ENCODE data around the gene FRAT1.
"Not testable (repeated sequence)": the region's sequence is repeated elsewhere in the genome, so short reads cannot be mapped to it uniquely, and the experiment has no call there.

Gene FRAT1

DNA sequence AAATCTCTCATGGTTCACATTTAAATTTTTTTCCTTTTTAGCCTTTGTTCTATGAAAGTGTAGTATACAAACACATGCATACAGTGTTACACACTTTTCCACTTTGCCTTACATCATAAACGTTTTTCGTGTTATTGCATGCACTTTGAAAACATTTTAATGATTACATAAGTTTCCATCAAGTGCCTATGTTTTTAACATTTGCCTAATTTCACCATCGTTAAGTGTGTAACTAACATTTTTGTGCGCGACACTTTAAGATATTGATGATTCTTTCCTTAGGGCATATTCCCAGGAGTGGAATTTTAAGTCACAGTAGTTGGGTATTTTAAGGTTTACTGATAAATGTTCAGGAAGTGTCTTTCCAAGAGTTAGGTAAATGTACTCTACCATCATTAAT is 16.9 kb downstream of the FRAT1 start:
- DNase-seq (ENCODE audit: low read depth): no peak
- no peak overlapping the region for H3K4me3 ChIP-seq (ENCODE audit: low read length)
- TF ChIP-seq, protein P1, sequence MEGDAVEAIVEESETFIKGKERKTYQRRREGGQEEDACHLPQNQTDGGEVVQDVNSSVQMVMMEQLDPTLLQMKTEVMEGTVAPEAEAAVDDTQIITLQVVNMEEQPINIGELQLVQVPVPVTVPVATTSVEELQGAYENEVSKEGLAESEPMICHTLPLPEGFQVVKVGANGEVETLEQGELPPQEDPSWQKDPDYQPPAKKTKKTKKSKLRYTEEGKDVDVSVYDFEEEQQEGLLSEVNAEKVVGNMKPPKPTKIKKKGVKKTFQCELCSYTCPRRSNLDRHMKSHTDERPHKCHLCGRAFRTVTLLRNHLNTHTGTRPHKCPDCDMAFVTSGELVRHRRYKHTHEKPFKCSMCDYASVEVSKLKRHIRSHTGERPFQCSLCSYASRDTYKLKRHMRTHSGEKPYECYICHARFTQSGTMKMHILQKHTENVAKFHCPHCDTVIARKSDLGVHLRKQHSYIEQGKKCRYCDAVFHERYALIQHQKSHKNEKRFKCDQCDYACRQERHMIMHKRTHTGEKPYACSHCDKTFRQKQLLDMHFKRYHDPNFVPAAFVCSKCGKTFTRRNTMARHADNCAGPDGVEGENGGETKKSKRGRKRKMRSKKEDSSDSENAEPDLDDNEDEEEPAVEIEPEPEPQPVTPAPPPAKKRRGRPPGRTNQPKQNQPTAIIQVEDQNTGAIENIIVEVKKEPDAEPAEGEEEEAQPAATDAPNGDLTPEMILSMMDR (conservative IDR thresholded peaks at IDR 0.05; ENCODE audit: low read depth, low read length): no peak

DNA sequence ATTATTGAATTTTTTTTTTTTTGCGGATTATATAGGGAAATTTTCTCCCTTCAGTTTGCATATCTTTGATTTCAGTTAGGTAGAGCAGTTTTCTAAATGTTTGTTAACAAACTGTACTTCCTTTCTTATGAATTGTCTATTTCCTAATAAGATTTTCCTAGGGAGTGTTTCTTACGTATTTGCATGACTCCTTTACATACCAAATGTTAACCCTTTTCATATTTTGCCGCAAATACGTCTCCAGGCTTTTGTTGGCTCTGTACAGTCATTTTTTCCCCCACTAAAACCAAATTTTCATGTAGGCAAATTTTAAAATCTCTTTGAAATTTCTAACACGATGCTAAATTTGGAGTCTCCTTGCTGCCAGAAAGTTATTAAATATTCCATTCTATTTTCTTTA is 17.4 kb downstream of the FRAT1 start:
- DNase-seq (ENCODE audit: low read depth): no peak
- H3K4me3 ChIP-seq (ENCODE audit: low read length): no peak overlapping the region
- TF ChIP-seq, protein P1 (conservative IDR thresholded peaks at IDR 0.05; ENCODE audit: low read depth, low read length): no peak

DNA sequence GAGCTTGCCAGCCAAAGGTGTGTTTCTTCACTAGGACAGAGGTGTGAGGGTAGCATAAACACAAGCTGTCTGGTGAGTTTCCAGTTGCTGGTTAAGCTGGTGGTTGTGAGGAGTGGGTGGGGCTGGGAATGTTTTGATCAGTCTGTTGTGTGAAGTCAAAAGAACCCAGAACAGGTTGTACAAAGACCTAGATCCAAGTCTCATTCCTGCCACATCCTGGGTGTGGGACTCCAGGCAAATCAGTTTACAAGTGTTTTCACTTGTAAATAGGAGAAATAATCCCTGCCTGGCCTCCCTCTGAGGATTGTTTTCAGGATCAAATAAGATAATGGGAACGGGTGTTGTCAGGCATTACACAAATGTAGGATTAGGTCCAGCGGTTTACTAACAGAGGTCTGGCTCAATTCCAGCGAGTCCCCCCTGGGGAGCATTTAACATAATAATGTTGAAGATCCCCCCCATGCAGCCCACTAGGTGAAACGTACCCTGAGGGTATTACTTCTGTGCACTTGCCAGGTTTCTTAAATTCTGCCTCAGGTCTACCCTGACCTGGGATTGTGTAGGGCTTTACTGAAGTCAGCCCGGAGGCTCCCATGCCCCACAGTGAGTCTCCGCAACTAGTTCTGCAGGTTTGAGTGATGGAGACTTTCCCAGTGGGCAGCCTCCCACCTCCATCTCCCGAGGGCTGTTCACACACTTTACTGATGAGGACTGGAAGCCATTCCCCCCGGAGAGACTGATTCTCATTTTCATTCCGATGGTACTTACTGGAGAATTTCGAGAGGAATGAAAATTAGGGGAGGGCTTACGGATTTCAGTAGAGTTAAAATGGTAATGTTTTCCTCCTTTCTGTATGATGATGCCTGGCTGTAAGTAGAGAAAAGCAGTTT is 18.1 kb downstream of the FRAT1 start:
- no peak for DNase-seq (ENCODE audit: low read depth)
- TF ChIP-seq, protein P1 (conservative IDR thresholded peaks at IDR 0.05; ENCODE audit: low read depth, low read length): no peak
- no peak overlapping the region for H3K4me3 ChIP-seq (ENCODE audit: low read length)

DNA sequence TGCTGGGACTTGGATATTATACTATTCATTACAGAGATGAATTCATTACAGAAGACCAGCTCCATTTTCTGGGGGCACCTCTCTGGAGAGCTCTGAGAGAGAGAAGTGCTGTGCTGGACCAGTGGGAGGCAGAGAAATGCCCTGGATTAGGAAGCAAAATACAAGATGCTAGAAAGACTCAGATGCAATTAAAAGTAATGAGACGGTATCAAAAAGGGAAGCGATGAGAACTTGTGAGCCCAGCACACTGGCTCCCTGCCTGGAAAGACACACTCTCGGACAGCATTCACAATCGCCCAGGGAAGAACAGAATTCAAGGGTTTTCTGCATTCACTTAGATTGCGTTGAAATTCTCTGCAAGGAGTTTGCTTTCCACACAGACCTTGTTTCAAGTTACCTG is 19.0 kb downstream of the FRAT1 start:
- H3K4me3 ChIP-seq (ENCODE audit: low read length): no peak overlapping the region
- no peak for DNase-seq (ENCODE audit: low read depth)
- TF ChIP-seq, protein P1 (conservative IDR thresholded peaks at IDR 0.05; ENCODE audit: low read depth, low read length): no peak

DNA sequence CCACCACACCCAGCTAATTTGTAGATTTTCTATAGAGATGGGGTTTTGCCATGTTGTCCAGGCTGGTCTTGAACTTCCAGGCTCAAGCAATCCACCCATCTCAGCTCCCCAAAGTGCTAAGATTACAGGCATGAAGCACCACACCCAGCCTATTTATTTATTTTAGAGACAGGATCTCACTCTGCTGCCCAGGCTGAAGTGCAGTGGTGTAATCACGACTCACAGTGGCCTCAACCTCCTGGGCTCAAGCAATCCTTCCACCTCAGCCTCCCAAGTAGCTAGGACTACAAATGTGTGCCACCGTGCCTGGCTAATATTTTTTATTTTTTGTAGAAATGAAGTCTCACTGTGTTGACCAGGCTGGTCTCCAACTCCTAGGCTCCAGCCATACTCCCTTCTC is 22.3 kb downstream of the FRAT1 start:
- TF ChIP-seq, protein P1 (conservative IDR thresholded peaks at IDR 0.05; ENCODE audit: low read depth, low read length): no peak
- no peak overlapping the region for H3K4me3 ChIP-seq (ENCODE audit: low read length)
- no peak for DNase-seq (ENCODE audit: low read depth)

DNA sequence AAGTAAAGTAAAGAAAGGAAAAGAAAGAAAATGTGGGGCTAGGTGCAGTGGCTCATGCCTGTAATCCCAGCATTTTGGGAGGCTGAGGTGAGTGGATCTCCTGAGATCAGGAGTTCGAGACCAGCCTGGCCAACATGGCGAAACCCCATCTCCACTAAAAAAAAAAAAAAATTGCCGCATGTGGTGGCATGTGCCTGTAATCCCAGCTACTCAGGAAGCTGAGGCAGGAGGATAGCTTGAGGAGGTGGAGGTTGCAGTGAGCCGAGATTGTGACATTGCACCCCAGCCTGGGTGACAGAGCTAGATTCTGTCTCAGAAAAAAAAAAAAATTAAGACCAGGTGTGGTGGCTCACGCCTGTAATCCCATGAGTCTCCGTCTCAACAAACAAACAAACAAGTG is 24.6 kb downstream of the FRAT1 start:
- not testable (repeated sequence) for H3K4me3 ChIP-seq (ENCODE audit: low read length); DNase-seq (ENCODE audit: low read depth)

DNA sequence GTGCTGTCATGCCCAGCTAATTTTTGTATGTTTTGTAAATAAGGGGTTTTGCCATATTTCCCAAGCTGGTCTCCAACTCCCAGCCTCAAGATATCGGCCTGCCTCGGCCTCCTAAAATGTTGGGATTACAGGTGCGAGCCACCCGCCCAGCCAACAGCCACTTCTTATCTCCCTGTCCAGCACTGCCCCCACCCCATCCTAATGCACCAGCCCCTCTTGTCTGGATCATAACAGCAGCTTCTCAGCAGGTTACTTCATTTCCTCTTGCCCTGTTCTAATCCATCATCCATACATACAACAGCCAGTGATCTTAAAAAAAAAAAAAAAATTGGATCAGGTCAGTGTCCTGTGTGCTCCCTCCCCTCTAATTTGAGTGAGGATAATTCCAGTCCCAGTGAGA is 28.2 kb downstream of the FRAT1 start:
- TF ChIP-seq, protein P1 (conservative IDR thresholded peaks at IDR 0.05; ENCODE audit: low read depth, low read length): no peak
- DNase-seq (ENCODE audit: low read depth): no peak
- no peak overlapping the region for H3K4me3 ChIP-seq (ENCODE audit: low read length)

Measured in retinal pigment epithelial cell (primary cell).